ENCODE measurements around the gene RTN1.

DNA sequence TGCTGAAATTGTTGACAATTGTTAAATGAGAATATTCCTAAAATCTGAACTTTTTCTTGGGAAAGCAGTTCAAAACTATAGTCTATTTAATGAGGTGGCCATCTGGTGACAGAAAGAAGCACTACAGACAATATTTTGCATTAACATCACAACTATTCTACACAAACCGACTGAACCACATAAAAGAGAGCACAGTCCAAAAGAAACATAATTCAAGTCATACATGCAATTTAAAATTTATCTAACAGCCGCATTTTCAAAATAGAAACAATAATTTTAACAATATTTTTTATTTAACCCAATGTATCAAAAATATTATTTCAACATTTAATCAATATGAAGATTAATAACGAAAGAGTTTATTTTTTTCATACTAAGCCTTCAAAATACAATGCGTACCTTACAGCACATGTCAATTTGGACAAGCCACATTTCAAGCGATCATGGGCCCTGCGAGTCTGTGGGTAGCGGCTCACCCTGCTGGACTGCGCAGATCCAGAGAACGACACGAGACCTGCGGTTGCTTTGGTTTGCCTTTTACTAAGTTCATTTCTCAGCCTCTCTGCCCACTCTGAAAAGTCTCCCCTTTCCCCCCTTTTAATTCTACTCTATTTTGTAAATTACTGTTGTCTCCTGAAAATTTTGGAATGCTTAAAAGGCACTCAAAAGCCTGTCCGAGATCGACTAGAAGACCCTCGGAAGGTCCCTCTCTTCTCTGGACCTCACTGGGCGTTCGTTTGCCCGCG, 48.4 kb upstream of the RTN1 start:
- TF ChIP-seq, protein P1, sequence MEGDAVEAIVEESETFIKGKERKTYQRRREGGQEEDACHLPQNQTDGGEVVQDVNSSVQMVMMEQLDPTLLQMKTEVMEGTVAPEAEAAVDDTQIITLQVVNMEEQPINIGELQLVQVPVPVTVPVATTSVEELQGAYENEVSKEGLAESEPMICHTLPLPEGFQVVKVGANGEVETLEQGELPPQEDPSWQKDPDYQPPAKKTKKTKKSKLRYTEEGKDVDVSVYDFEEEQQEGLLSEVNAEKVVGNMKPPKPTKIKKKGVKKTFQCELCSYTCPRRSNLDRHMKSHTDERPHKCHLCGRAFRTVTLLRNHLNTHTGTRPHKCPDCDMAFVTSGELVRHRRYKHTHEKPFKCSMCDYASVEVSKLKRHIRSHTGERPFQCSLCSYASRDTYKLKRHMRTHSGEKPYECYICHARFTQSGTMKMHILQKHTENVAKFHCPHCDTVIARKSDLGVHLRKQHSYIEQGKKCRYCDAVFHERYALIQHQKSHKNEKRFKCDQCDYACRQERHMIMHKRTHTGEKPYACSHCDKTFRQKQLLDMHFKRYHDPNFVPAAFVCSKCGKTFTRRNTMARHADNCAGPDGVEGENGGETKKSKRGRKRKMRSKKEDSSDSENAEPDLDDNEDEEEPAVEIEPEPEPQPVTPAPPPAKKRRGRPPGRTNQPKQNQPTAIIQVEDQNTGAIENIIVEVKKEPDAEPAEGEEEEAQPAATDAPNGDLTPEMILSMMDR (IDR thresholded peaks at IDR 0.05): peak in 4 of 5 experiments; percentile 32 to 42 (median 36)
- no peak for TF ChIP-seq POLR2A (IDR thresholded peaks at IDR 0.05)

Measured in transverse colon (tissue), 3 donors.